Nephron (organoid): ENCODE results near the gene SLC49A3.
A peak's percentile ranks its signal among the peaks of the same experiment; 100 is the strongest.
"Not testable (repeated sequence)": the region's sequence is repeated elsewhere in the genome, so short reads cannot be mapped to it uniquely, and the experiment has no call there.

Experiments used
- H3K27ac Mint-ChIP-seq, 3 experiments: 2 replicates each; pipeline ENCODE4 v1.8.0; 2020; ENCODE audit warnings: mixed read lengths in 3 of 3, mild to moderate bottlenecking in 2 of 3, moderate library complexity in 1 of 3
- H3K27me3 Mint-ChIP-seq: 2 replicates; pipeline ENCODE4 v1.8.0; 2021; ENCODE audit warnings: low read depth, mild to moderate bottlenecking, moderate library complexity, mixed read lengths
- H3K36me3 Mint-ChIP-seq: 2 replicates; pipeline ENCODE4 v1.8.0; 2020; ENCODE audit warnings: low read depth, mixed read lengths
- H3K4me1 Mint-ChIP-seq: 2 replicates; pipeline ENCODE4 v1.8.0; 2020; ENCODE audit warnings: mixed read lengths
- H3K4me3 Mint-ChIP-seq, 3 experiments: 2 replicates each; pipeline ENCODE4 v1.8.0; 2020; ENCODE audit warnings: mild to moderate bottlenecking in 3 of 3, mixed read lengths in 3 of 3, moderate library complexity in 2 of 3
- H3K9me3 Mint-ChIP-seq: 2 replicates; pipeline ENCODE4 v1.8.0; 2020; ENCODE audit warnings: mixed read lengths
- CTCF ChIP-seq, 3 experiments: fragments of 200-600 bp; sonication (generic); IDR thresholded peaks; one replicate each; pipeline ENCODE4 v1.5.0; 2021; ENCODE audit warnings: antibody characterized with exemption in 3 of 3; ENCODE audit not compliant: unreplicated experiment in 3 of 3

SLC49A3 gene

GRCh38 chr4:647481-647880 lies 41.5 kb downstream of the SLC49A3 start:
- Mint-ChIP-seq H3K36me3 (peaks cover 3% of the 10 kb centered on the region), H3K27me3 (peaks cover 16% of the 10 kb centered on the region), H3K27ac (no peak overlapping the region), H3K4me1 (peaks cover 18% of the 10 kb centered on the region), H3K4me3 (no peak overlapping the region), H3K9me3 (peaks cover 2% of the 10 kb centered on the region)
- TF ChIP-seq CTCF (IDR thresholded peaks at IDR 0.05; ENCODE audit: unreplicated experiment in 3 of 3) = no peak

- Mint-ChIP-seq H3K27ac (peak overlapping the region in 1 of 3 experiments; percentile 33), H3K27me3 (peaks cover 9% of the 10 kb centered on the region), H3K36me3 (peaks cover 3% of the 10 kb centered on the region), H3K4me3 (no peak overlapping the region), H3K9me3 (peaks cover 2% of the 10 kb centered on the region), H3K4me1 (peaks cover 13% of the 10 kb centered on the region)
- TF ChIP-seq CTCF (IDR thresholded peaks at IDR 0.05; ENCODE audit: unreplicated experiment in 3 of 3) = no peak
Observed at GRCh38 chr4:646460-646859, 42.5 kb downstream of the SLC49A3 start.

- not testable (repeated sequence) for H3K9me3 Mint-ChIP-seq
Observed at GRCh38 chr4:642366-642765, 46.6 kb downstream of the SLC49A3 start.

GRCh38 chr4:637536-638280 lies 51.2 kb downstream of the SLC49A3 start:
- peaks cover 3% of the 10 kb centered on the region for H3K9me3 Mint-ChIP-seq
- no peak overlapping the region for H3K27ac Mint-ChIP-seq
- H3K36me3 Mint-ChIP-seq = peaks cover 8% of the 10 kb centered on the region

More at GRCh38 chr4:642366-642765, 46.6 kb downstream of the SLC49A3 start:
- Mint-ChIP-seq H3K27me3 (peaks cover 14% of the 10 kb centered on the region), H3K36me3 (peaks cover 12% of the 10 kb centered on the region)
- not testable (repeated sequence) for H3K4me1 Mint-ChIP-seq, H3K27ac Mint-ChIP-seq, H3K4me3 Mint-ChIP-seq

GRCh38 chr4:636628-637159 lies 52.3 kb downstream of the SLC49A3 start:
- peaks cover 3% of the 10 kb centered on the region for H3K9me3 Mint-ChIP-seq
- TF ChIP-seq CTCF (IDR thresholded peaks at IDR 0.05; ENCODE audit: unreplicated experiment in 3 of 3) = no peak

More at GRCh38 chr4:637536-638280, 51.2 kb downstream of the SLC49A3 start:
- TF ChIP-seq CTCF (IDR thresholded peaks at IDR 0.05; ENCODE audit: unreplicated experiment in 3 of 3) = no peak
- Mint-ChIP-seq H3K27me3 (peaks cover 9% of the 10 kb centered on the region), H3K4me3 (no peak overlapping the region), H3K4me1 (no peaks in the 10 kb centered on the region)

GRCh38 chr4:635851-636627 lies 52.9 kb downstream of the SLC49A3 start:
- Mint-ChIP-seq H3K9me3 (peaks cover 1% of the 10 kb centered on the region), H3K4me3 (no peak overlapping the region), H3K27me3 (peaks cover 23% of the 10 kb centered on the region), H3K36me3 (peaks cover 10% of the 10 kb centered on the region), H3K27ac (no peak overlapping the region), H3K4me1 (peaks cover 5% of the 10 kb centered on the region)
- TF ChIP-seq CTCF (IDR thresholded peaks at IDR 0.05; ENCODE audit: unreplicated experiment in 3 of 3) = no peak

More at GRCh38 chr4:636628-637159, 52.3 kb downstream of the SLC49A3 start:
- H3K4me3 Mint-ChIP-seq = no peak overlapping the region
- peaks cover 19% of the 10 kb centered on the region for H3K27me3 Mint-ChIP-seq
- H3K4me1 Mint-ChIP-seq = no peaks in the 10 kb centered on the region
- peaks cover 8% of the 10 kb centered on the region for H3K36me3 Mint-ChIP-seq
- no peak overlapping the region for H3K27ac Mint-ChIP-seq

GRCh38 chr4:635066-635835 lies 53.7 kb downstream of the SLC49A3 start:
- H3K9me3 Mint-ChIP-seq, H3K4me3 Mint-ChIP-seq, H3K27ac Mint-ChIP-seq, H3K36me3 Mint-ChIP-seq: not testable (repeated sequence)
- Mint-ChIP-seq H3K27me3 (peaks cover 23% of the 10 kb centered on the region), H3K4me1 (peaks cover 12% of the 10 kb centered on the region)
